Stimulated activated naive B cell treated with anti-CD40 and anti-IgM and Interleukin-4, amounts not matched to agents 10 μg/mL and 1 μg/mL and 100 μg/mL, for 72 hours (primary cell): Measurements from ENCODE around the gene MCRS1.
"Not testable (repeated sequence)": the region's sequence is repeated elsewhere in the genome, so short reads cannot be mapped to it uniquely, and the experiment has no call there.

ENCODE experiments used
- ATAC-seq, 2 donors: fragments of 150-1000 bp; cut with Tn5 transposase; replicated peaks; 2 replicates each; pipeline ENCODE4 v1.10.0; 2021; ENCODE audit warnings: moderate library complexity in 1 of 2
- DNase-seq: peaks from one replicate; pipeline ENCODE4 v3.0.0; 2021
- H3K27ac Mint-ChIP-seq: one replicate; pipeline ENCODE4 v1.8.0; 2022; ENCODE audit warnings: mild to moderate bottlenecking, mixed read lengths
- H3K27me3 Mint-ChIP-seq, 2 donors: one replicate each; pipeline ENCODE4 v1.8.0; 2022; ENCODE audit warnings: mixed read lengths in 2 of 2
- H3K36me3 Mint-ChIP-seq, 2 donors: one replicate each; pipeline ENCODE4 v1.8.0; 2022; ENCODE audit warnings: mixed read lengths in 2 of 2, mild to moderate bottlenecking in 1 of 2
- H3K4me1 Mint-ChIP-seq, 2 donors: one replicate each; pipeline ENCODE4 v1.8.0; 2022; ENCODE audit warnings: mixed read lengths in 2 of 2, mild to moderate bottlenecking in 1 of 2
- H3K4me3 Mint-ChIP-seq, 2 donors: one replicate each; pipeline ENCODE4 v1.8.0; 2022; ENCODE audit warnings: mild to moderate bottlenecking in 2 of 2, mixed read lengths in 2 of 2, moderate library complexity in 1 of 2
- H3K9me3 Mint-ChIP-seq, 2 donors: one replicate each; pipeline ENCODE4 v1.8.0; 2022; ENCODE audit warnings: mixed read lengths in 2 of 2, mild to moderate bottlenecking in 1 of 2

MCRS1 gene

DNA sequence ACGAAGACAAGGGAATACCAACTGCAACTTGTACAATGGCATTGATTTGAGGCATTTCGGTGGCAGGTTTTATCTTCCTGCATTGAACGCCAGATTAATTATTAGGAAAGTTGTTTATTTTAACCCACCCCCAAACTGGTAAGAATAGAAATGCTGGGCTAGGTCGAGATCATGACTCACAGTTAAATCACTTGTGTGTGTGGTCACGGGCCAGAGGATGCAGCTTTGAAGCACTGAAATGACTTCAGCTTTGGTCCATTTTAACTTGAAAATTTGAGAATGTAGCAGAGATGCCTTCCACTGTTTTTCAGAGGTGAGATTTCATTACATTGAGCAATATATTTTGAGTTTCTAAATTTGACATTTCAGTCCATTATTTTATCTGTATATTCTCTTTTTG is 52.7 kb downstream of the MCRS1 start:
- H3K4me3 Mint-ChIP-seq: no peak overlapping the region

DNA sequence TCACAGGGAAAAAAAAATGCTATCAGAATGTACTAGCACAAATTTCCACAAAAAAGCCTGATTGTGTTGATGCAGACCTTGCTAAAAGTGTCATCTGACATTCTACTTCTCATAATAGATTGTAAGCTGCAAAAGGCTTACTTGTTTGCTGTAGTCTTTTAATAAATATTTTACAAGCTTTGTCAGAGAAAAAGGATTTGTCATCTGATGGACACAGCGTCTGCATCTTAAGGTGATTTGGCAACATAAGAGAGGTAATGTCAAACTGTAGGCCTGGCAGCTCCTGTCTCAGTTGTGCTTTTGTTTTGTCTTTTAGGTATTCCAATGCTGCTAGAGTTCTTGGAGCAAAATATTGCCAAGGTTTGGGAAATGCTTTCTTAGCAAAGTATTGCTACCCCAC is 55.4 kb downstream of the MCRS1 start:
- no peak overlapping the region for H3K4me3 Mint-ChIP-seq
- H3K27ac Mint-ChIP-seq: no peak overlapping the region
- no peak for ATAC-seq
- H3K27me3 Mint-ChIP-seq: no peaks in the 10 kb centered on the region
- DNase-seq: no peak
- no peaks in the 10 kb centered on the region for H3K36me3 Mint-ChIP-seq
- H3K9me3 Mint-ChIP-seq: no peaks in the 10 kb centered on the region
- H3K4me1 Mint-ChIP-seq: no peaks in the 10 kb centered on the region

More for the DNA sequence above, 52.7 kb downstream of the MCRS1 start:
- peak; percentile 55 for ATAC-seq
- no peak for DNase-seq
- H3K36me3 Mint-ChIP-seq: peaks cover 2% of the 10 kb centered on the region in 2 donors
- H3K9me3 Mint-ChIP-seq: no peaks in the 10 kb centered on the region
- H3K27ac Mint-ChIP-seq: no peak overlapping the region
- H3K4me1 Mint-ChIP-seq: peaks cover 9 to 13% of the 10 kb centered on the region in 2 donors
- no peaks in the 10 kb centered on the region for H3K27me3 Mint-ChIP-seq

DNA sequence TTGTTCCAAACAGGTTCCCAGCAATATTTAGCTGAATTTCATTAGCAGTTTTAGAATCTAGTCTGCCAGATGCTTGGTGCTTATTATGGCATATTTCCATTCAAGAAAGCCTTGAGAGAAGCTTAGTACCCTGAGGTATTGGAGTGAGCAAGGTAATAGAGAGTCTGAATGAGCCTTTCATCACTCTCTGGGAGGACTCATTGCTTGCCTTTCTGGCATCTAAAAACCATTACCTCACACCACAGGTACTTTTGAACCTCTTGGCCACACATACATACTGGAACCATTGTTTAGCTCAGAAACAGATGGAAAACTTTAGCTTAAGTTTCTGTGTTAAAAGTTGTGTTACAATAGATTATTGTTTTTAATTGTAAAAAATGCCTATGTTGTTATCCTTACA is 56.5 kb downstream of the MCRS1 start:
- ATAC-seq: no peak
- H3K36me3 Mint-ChIP-seq: peaks cover under 1 to 1% of the 10 kb centered on the region in 2 donors

DNA sequence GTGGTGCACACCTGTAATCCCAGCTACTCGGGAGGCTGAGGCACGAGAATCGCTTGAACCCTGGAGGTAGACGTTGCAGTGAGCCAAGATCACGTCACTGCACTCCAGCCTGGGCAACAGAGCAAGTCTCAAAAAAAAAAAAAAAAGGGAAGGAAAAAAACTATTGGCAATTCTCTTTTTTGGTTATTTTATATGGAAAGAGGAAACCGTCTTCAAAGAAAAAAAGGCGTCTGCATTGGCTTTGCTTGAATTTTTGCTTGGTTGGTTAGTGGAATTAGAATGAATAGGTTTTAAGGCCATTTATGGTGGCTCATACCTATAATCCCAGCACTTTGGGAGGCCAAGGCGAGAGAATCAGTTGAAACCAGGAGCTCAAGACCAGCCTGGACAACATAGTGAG is 58.3 kb downstream of the MCRS1 start:
- not testable (repeated sequence) for H3K27me3 Mint-ChIP-seq, H3K9me3 Mint-ChIP-seq, H3K4me3 Mint-ChIP-seq, ATAC-seq, H3K4me1 Mint-ChIP-seq, DNase-seq, H3K27ac Mint-ChIP-seq, H3K36me3 Mint-ChIP-seq

More for the DNA sequence above, 56.5 kb downstream of the MCRS1 start:
- Mint-ChIP-seq H3K9me3 (no peaks in the 10 kb centered on the region), H3K4me1 (no peaks in the 10 kb centered on the region), H3K27me3 (no peaks in the 10 kb centered on the region), H3K4me3 (no peak overlapping the region), H3K27ac (no peak overlapping the region)
- DNase-seq: no peak
